IMR-90 (cell line): ENCODE measurements around the gene PMS1.

ENCODE experiments used
- CEBPB ChIP-seq: IDR thresholded peaks from 2 replicates; pipeline ENCODE4 v1.6.1; 2012; ENCODE audit warnings: low read depth, low read length, improper control_type of control experiment
- CHD1 ChIP-seq: IDR thresholded peaks from 2 replicates; pipeline ENCODE4 v1.6.1; 2012; ENCODE audit warnings: low read depth, low read length, improper control_type of control experiment
- CTCF ChIP-seq: conservative IDR thresholded peaks from 2 replicates; pipeline ENCODE4 v1.5.1; 2012; ENCODE audit warnings: mild to moderate bottlenecking, low read depth, low read length, improper control_type of control experiment
- FOS ChIP-seq: fragments of 150-350 bp; IDR thresholded peaks from 2 replicates; pipeline ENCODE4 v1.6.1; 2016; ENCODE audit warnings: low read depth, low read length
- MAFK ChIP-seq: IDR thresholded peaks from 2 replicates; pipeline ENCODE4 v1.6.1; 2012; ENCODE audit warnings: low read depth, low read length, improper control_type of control experiment
- MXI1 ChIP-seq: IDR thresholded peaks from 2 replicates; pipeline ENCODE4 v1.6.1; 2012; ENCODE audit warnings: low read depth, mild to moderate bottlenecking, low read length, moderate library complexity, borderline replicate concordance
- NFE2L2 ChIP-seq: fragments of 150-350 bp; IDR thresholded peaks from 2 replicates; pipeline ENCODE4 v1.6.1; 2016; ENCODE audit warnings: low read depth, mild to moderate bottlenecking, low read length
- POLR2A ChIP-seq: IDR thresholded peaks from 2 replicates; pipeline ENCODE4 v1.6.1; 2012; ENCODE audit warnings: mild to moderate bottlenecking, low read depth, low read length
- RAD21 ChIP-seq: IDR thresholded peaks from 2 replicates; pipeline ENCODE4 v1.6.1; 2012; ENCODE audit warnings: low read length, improper control_type of control experiment
- RCOR1 ChIP-seq: IDR thresholded peaks from 2 replicates; pipeline ENCODE4 v1.6.1; 2012; ENCODE audit warnings: mild to moderate bottlenecking, low read length, improper control_type of control experiment; ENCODE audit not compliant: insufficient replicate concordance
- RFX5 ChIP-seq: IDR thresholded peaks from 2 replicates; pipeline ENCODE4 v1.8.0; 2012; ENCODE audit warnings: low read depth, mild to moderate bottlenecking, low read length, moderate library complexity
- SMC3 ChIP-seq: fragments of 150-350 bp; IDR thresholded peaks from 2 replicates; pipeline ENCODE4 v1.6.1; 2016; ENCODE audit warnings: low read depth, mild to moderate bottlenecking, antibody characterized with exemption, low read length, moderate library complexity

GRCh38 chr2:189848276-189848675, 64.0 kb downstream of the PMS1 start:
- no peak for TF ChIP-seq CTCF
- TF ChIP-seq CEBPB, result no peak
- no peak for TF ChIP-seq CHD1
- TF ChIP-seq MXI1, result no peak
- no peak for TF ChIP-seq POLR2A
- no peak for TF ChIP-seq RCOR1
- no peak for TF ChIP-seq RFX5
- no peak for TF ChIP-seq FOS
- TF ChIP-seq RAD21, result no peak
- TF ChIP-seq MAFK, result no peak
- no peak for TF ChIP-seq SMC3
- TF ChIP-seq NFE2L2, result no peak
